ENCODE measurements around the gene MCM9.

DNA sequence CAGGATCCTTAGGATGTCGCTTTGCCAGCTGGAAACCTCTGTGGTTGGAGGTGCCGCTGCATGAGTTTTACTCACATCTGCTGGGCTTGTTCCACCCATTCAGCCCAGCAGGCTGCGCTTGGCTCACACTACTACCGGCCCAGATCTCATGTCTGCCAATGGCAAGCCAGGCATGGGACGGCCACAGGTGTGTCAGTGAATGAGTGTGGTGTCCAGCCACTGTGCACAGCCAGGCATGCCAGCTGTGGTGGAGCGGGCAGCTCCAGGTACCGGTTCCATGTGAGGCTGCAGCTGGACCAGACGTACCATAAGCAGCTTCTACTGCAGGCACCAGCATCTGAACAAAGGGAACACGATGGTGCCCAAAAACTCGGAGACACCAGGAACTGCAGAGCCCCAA, 74.1 kb downstream of the MCM9 start:
- TF ChIP-seq ZNF274 (IDR thresholded peaks at IDR 0.05; ENCODE audit: low read depth, low read length): no peak
- no peak for TF ChIP-seq SUZ12 (IDR thresholded peaks at IDR 0.05; ENCODE audit: extremely low read depth, insufficient read depth, insufficient read length)
